B cell (primary cell): ENCODE data around the gene MRPL28. TPM values are rescaled to one million over a fixed set of nuclear protein-coding genes. Genes with fewer than 3 reads are reported as not detected.
"Not testable (repeated sequence)": the region's sequence is repeated elsewhere in the genome, so short reads cannot be mapped to it uniquely, and the experiment has no call there.

Source experiments
- ATAC-seq: fragments of 200-7000 bp; cut with Tn5 transposase; one replicate; pipeline ENCODE4 v1.10.0; 2021; ENCODE audit warnings: low read depth, mild to moderate bottlenecking, moderate number of reproducible peaks, moderate library complexity
- CTCF ChIA-PET: fragments of 350-600 bp; sonication (Branson Sonifier 250); formaldehyde crosslinking; loops from one replicate; lab custom pipeline; 2021; ENCODE audit warnings: antibody characterized with exemption, inconsistent platforms; lab: Charles Lee
- POLR2A ChIA-PET: fragments of 350-600 bp; sonication (Branson Sonifier 250); formaldehyde crosslinking; loops from one replicate; lab custom pipeline; 2021; ENCODE audit warnings: antibody characterized with exemption; lab: Charles Lee
- DNase-seq: peaks from one replicate; pipeline ENCODE4 v3.0.0; 2013
- H2AFZ ChIP-seq: 2 replicates; pipeline ENCODE4 v1.6.1; 2012; ENCODE audit warnings: mild to moderate bottlenecking, low read depth, low read length; ENCODE audit not compliant: insufficient read depth, poor library complexity, severe bottlenecking
- H3K27ac ChIP-seq, 2 donors: 1 replicate in 1 of 2; 2 replicates in 1 of 2; pipeline ENCODE4 v1.5.1; 2012 to 2013; ENCODE audit warnings: low read length in 2 of 2, mild to moderate bottlenecking in 2 of 2, moderate library complexity in 1 of 2
- H3K27me3 ChIP-seq, 4 experiments: fragments of 200-600 bp in 1 of 4; sonication (generic) in 1 of 4; replicated peaks in 1 of 4; 1 replicate in 2 of 4; 2 replicates in 2 of 4; pipeline versions ENCODE4 v1.6.1 to v1.7.0; 2013 to 2016; ENCODE audit warnings: low read length in 3 of 4, mild to moderate bottlenecking in 2 of 4, mixed read lengths in 1 of 4, moderate library complexity in 1 of 4; ENCODE audit not compliant: insufficient read depth in 4 of 4, control insufficient read depth in 3 of 4; ENCODE audit errors: control extremely low read depth in 1 of 4
- H3K36me3 ChIP-seq, 2 experiments: replicated peaks in 1 of 2; 1 replicate in 1 of 2; 2 replicates in 1 of 2; pipeline versions ENCODE4 v1.6.1 to v1.7.1; 2013; ENCODE audit warnings: low read length in 1 of 2; ENCODE audit not compliant: insufficient read depth in 2 of 2, control insufficient read depth in 1 of 2; ENCODE audit errors: control extremely low read depth in 1 of 2, extremely low read depth in 1 of 2
- H3K4me1 ChIP-seq, 2 donors: fragments of 200-600 bp in 1 of 2; sonication (generic) in 1 of 2; 1 replicate in 1 of 2; 2 replicates in 1 of 2; pipeline versions ENCODE4 v1.5.1 to v1.6.1; 2013 to 2017; ENCODE audit warnings: low read length in 2 of 2; ENCODE audit not compliant: control insufficient read depth in 2 of 2, insufficient read depth in 2 of 2
- H3K4me2 ChIP-seq: replicated peaks from 2 replicates; pipeline ENCODE3; 2012; ENCODE audit warnings: mild to moderate bottlenecking, low read depth, low read length; ENCODE audit not compliant: poor library complexity, severe bottlenecking
- H3K4me3 ChIP-seq, 5 experiments: fragments of 200-600 bp in 1 of 5; sonication (generic) in 1 of 5; 1 replicate in 3 of 5; 2 replicates in 2 of 5; pipeline versions ENCODE4 v1.5.1 to v1.7.0; 2011 to 2016; ENCODE audit warnings: low read length in 4 of 5, mild to moderate bottlenecking in 4 of 5, low read depth in 2 of 5, control low read depth in 1 of 5, moderate library complexity in 1 of 5; ENCODE audit not compliant: insufficient read depth in 1 of 5; ENCODE audit errors: control extremely low read depth in 1 of 5, extremely low read depth in 1 of 5
- H3K79me2 ChIP-seq: fragments of 200-600 bp; sonication (generic); one replicate; pipeline ENCODE4 v1.6.0; 2016; ENCODE audit warnings: low read length; ENCODE audit not compliant: control insufficient read depth, insufficient read depth
- H3K9ac ChIP-seq: fragments of 200-600 bp; sonication (generic); 2 replicates; pipeline ENCODE4 v1.6.1; 2017; ENCODE audit warnings: mild to moderate bottlenecking, low read length, moderate library complexity
- H3K9me3 ChIP-seq, 3 donors: one replicate each; pipeline versions ENCODE4 v1.6.1 to v1.7.1; 2013; ENCODE audit warnings: low read length in 2 of 3; ENCODE audit not compliant: control insufficient read depth in 2 of 3, insufficient read depth in 1 of 3; ENCODE audit errors: control extremely low read depth in 1 of 3
- H4K20me1 ChIP-seq: 2 replicates; pipeline ENCODE4 v1.6.0; 2012; ENCODE audit warnings: mild to moderate bottlenecking, low read length; ENCODE audit not compliant: insufficient read depth, control insufficient read depth, poor library complexity, severe bottlenecking
- H3K27ac Mint-ChIP-seq: one replicate; pipeline ENCODE4 v1.8.0; 2021; ENCODE audit warnings: mixed read lengths
- H3K27me3 Mint-ChIP-seq: one replicate; pipeline ENCODE4 v1.8.0; 2021; ENCODE audit warnings: mixed read lengths
- H3K4me1 Mint-ChIP-seq: one replicate; pipeline ENCODE4 v1.8.0; 2021; ENCODE audit warnings: mixed read lengths
- H3K4me3 Mint-ChIP-seq: one replicate; pipeline ENCODE4 v1.8.0; 2021; ENCODE audit warnings: mixed read lengths
- H3K9me3 Mint-ChIP-seq: one replicate; pipeline ENCODE4 v1.8.0; 2022; ENCODE audit warnings: mixed read lengths; ENCODE audit not compliant: insufficient read depth
- EZH2 ChIP-seq: IDR thresholded peaks from 2 replicates; pipeline ENCODE4 v1.6.1; 2012; ENCODE audit warnings: borderline replicate concordance, low read depth, mild to moderate bottlenecking, moderate library complexity, low read length; ENCODE audit not compliant: insufficient read depth, poor library complexity, severe bottlenecking
- WGBS: methylation state at CpG from one replicate; pipeline ENCODE4 v1.1.5; 2013; ENCODE audit warnings: missing lambda C conversion rate; ENCODE audit not compliant: insufficient coverage; 5-methylcytosine and 5-hydroxymethylcytosine counted together
- intact Hi-C: fragments of 100-400 bp; cut with micrococcal nuclease; formaldehyde crosslinking; loops from one replicate; pipeline ENCODE4 v1.10.0; 2022
- polyA plus RNA-seq: library from polyadenylated mRNA; depleted of rRNA; stranded (reverse); fragments of >200 nt; gene quantifications from 2 replicates; pipeline ENCODE4 v1.2.3, GENCODE V29; 2012
- total RNA-seq, 2 donors: library from RNA; stranded (reverse); fragments of 120-200 nt in 1 of 2; gene quantifications; 1 replicate in 1 of 2; 2 replicates in 1 of 2; pipeline versions ENCODE4 v1.2.3 to v1.2.4, GENCODE V29; 2013 to 2022
- TF ChIP-seq, protein P1 (sequence below): fragments of 200-600 bp; IDR thresholded peaks from one replicate; pipeline ENCODE4 v1.8.0; 2022; ENCODE audit warnings: antibody characterized with exemption, mild to moderate bottlenecking

MRPL28 gene
- total and polyA plus RNA-seq, 2 donors (not counting 1 experiment from before 2014, with no cell fraction given), result 44.3 to 67.7 TPM

DNA sequence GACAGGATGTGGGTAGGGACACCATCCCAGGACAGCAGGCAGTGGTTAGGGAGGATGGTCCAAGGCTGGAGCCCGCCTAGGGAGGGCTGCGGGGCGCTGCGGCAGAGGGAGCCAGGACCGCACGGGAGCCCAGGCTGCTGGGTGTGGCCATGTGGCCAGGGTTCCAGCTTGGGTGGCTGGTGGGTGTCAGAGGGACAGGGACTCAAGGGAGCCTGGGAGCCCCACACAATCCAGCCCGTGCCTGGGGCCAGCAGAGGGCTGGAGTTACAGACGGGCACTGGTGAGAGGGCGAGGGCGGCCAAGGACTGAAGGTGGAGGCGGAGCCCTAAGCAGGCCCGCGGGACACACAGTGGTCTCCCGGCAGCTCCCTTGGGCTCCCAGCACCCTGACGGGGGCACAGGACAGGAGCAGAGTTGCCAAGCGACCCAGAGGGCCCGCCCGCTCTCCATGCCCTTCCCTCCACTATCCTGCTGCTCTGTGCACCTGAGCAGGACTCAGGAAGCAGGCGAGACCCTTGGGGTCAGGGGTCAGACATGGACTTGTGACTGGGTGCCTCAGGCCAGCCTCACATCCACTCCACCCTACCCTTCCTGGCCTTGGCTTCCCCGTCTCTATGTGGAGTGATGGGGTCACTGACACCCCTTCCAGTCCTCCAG lies 7.1 kb downstream of the MRPL28 start:
- H3K9me3 ChIP-seq, result no peaks in the 10 kb centered on the region
- CTCF ChIA-PET, result interaction anchor here (1.1 to 3.6 kb wide), 4 partner anchors 9 to 298 kb away, joined by 3 to 63 read pairs (median 21); no protein-coding TSS in a partner anchor
- POLR2A ChIA-PET, result no interaction called here
- Mint-ChIP-seq H3K9me3 (no peaks in the 10 kb centered on the region), H3K4me3 (no peak overlapping the region), H3K4me1 (peaks cover 4% of the 10 kb centered on the region), H3K27me3 (peaks cover 5% of the 10 kb centered on the region), H3K27ac (no peak overlapping the region)
- ATAC-seq (no peak), DNase-seq (no peak)
- H2AFZ ChIP-seq, result no peak overlapping the region
- peaks cover 0 to 16% of the 10 kb centered on the region in 2 experiments for H3K36me3 ChIP-seq
- no peak for TF ChIP-seq EZH2
- TF ChIP-seq, protein P1, sequence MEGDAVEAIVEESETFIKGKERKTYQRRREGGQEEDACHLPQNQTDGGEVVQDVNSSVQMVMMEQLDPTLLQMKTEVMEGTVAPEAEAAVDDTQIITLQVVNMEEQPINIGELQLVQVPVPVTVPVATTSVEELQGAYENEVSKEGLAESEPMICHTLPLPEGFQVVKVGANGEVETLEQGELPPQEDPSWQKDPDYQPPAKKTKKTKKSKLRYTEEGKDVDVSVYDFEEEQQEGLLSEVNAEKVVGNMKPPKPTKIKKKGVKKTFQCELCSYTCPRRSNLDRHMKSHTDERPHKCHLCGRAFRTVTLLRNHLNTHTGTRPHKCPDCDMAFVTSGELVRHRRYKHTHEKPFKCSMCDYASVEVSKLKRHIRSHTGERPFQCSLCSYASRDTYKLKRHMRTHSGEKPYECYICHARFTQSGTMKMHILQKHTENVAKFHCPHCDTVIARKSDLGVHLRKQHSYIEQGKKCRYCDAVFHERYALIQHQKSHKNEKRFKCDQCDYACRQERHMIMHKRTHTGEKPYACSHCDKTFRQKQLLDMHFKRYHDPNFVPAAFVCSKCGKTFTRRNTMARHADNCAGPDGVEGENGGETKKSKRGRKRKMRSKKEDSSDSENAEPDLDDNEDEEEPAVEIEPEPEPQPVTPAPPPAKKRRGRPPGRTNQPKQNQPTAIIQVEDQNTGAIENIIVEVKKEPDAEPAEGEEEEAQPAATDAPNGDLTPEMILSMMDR, result no peak
- no peak overlapping the region for H3K27ac ChIP-seq
- H3K9ac ChIP-seq, result no peak overlapping the region
- no peak overlapping the region for H3K4me2 ChIP-seq
- peaks cover 0 to 8% of the 10 kb centered on the region in 2 donors for H3K4me1 ChIP-seq
- no peaks in the 10 kb centered on the region for H3K79me2 ChIP-seq
- no peaks in the 10 kb centered on the region for H4K20me1 ChIP-seq
- WGBS, result 82% methylated on average over 18 of the region's 20 CpGs
- intact Hi-C loops, result no loop called here
- H3K4me3 ChIP-seq, result no peak overlapping the region
- peaks cover 0 to 10% (median 0%) of the 10 kb centered on the region in 4 experiments for H3K27me3 ChIP-seq

DNA sequence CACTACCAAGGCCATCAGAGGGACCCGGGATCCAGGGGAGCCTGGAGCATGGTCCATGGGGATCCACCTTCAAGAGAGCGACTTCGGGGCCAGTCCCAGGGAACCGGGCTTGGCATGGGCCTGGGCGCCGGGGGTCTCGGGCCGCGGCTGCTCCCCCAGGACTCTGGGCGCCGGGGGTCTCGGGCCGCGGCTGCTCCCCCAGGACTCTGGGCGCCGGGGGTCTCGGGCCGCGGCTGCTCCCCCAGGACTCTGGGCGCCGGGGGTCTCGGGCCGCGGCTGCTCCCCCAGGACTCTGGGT lies 7.7 kb downstream of the MRPL28 start:
- not testable (repeated sequence) for H3K9ac ChIP-seq, H3K27ac Mint-ChIP-seq, ATAC-seq, H3K9me3 Mint-ChIP-seq, H3K79me2 ChIP-seq, H3K4me3 ChIP-seq, H3K4me2 ChIP-seq, DNase-seq, H3K4me1 ChIP-seq, H3K27me3 ChIP-seq, H3K27me3 Mint-ChIP-seq, H3K4me1 Mint-ChIP-seq, H4K20me1 ChIP-seq, H2AFZ ChIP-seq, H3K9me3 ChIP-seq, H3K27ac ChIP-seq, H3K4me3 Mint-ChIP-seq, H3K36me3 ChIP-seq
- ChIA-PET POLR2A (interaction anchor here (0.5 kb wide), 1 partner anchor 140 kb away, joined by 9 read pairs; no protein-coding TSS in a partner anchor), CTCF (interaction anchor here (0.6 to 3.6 kb wide), 11 partner anchors 9 to 322 kb away, joined by 3 to 63 read pairs (median 4); partner anchors contain the start of genes FAM234A and LUC7L)
- 100% methylated on average over 1 of the region's 24 CpGs for WGBS
- intact Hi-C loops, result loop anchor here (1.0 kb wide), 3 partner anchors 245 to 297 kb away; no protein-coding TSS in a partner anchor
